A673 (cell line): ENCODE data around the gene NEDD4L. TPM values are rescaled to one million over a fixed set of nuclear protein-coding genes. Genes with fewer than 3 reads are reported as not detected.

Source experiments
- BruUV-seq: library from RNA; stranded (reverse); fragments of 400-500 nt; replicated peaks from 2 replicates; lab custom pipeline; 2021; lab: Mats Ljungman, UMichigan
- CTCF ChIA-PET: fragments of 300-600 bp; sonication (Branson Sonifier 250); formaldehyde crosslinking; loops from one replicate; lab custom pipeline; 2022; ENCODE audit warnings: antibody characterized with exemption; lab: Charles Lee
- POLR2A ChIA-PET: fragments of 300-600 bp; sonication (Branson Sonifier 250); formaldehyde crosslinking; loops from one replicate; lab custom pipeline; 2022; ENCODE audit warnings: antibody characterized with exemption; ENCODE audit not compliant: low non-redundant PET; lab: Charles Lee
- DNase-seq: peaks from one replicate; pipeline ENCODE4 v3.0.0-alpha.2; 2015; ENCODE audit warnings: low spot score
- H3K27ac ChIP-seq: fragments of 200-600 bp; sonication (generic); 2 replicates; pipeline ENCODE4 v1.5.1; 2016; ENCODE audit warnings: mixed run types, low read depth, mild to moderate bottlenecking, mixed read lengths, antibody characterized with exemption, low read length; ENCODE audit not compliant: poor library complexity, severe bottlenecking
- H3K27me3 ChIP-seq: fragments of 200-600 bp; sonication (generic); replicated peaks from 2 replicates; pipeline ENCODE4 v1.6.1; 2017; ENCODE audit warnings: mixed run types, low read depth, mild to moderate bottlenecking, mixed read lengths, antibody characterized with exemption, low read length; ENCODE audit not compliant: insufficient read depth, poor library complexity
- H3K36me3 ChIP-seq: fragments of 200-600 bp; sonication (generic); 2 replicates; pipeline ENCODE4 v1.6.1; 2016; ENCODE audit warnings: mixed run types, mild to moderate bottlenecking, mixed read lengths, antibody characterized with exemption, low read length; ENCODE audit not compliant: insufficient read depth, poor library complexity, severe bottlenecking
- H3K4me1 ChIP-seq: fragments of 200-600 bp; sonication (generic); 2 replicates; pipeline ENCODE4 v1.6.1; 2017; ENCODE audit warnings: mixed run types, mild to moderate bottlenecking, mixed read lengths, antibody characterized with exemption, low read length; ENCODE audit not compliant: insufficient read depth, poor library complexity, severe bottlenecking
- H3K4me3 ChIP-seq: fragments of 200-600 bp; sonication (generic); 2 replicates; pipeline ENCODE4 v1.5.1; 2016; ENCODE audit warnings: low read depth, mixed run types, mild to moderate bottlenecking, mixed read lengths, low read length; ENCODE audit not compliant: poor library complexity, severe bottlenecking
- H3K9me3 ChIP-seq: fragments of 200-600 bp; sonication (generic); 2 replicates; pipeline ENCODE4 v1.6.1; 2016; ENCODE audit warnings: mixed run types, low read depth, mild to moderate bottlenecking, mixed read lengths, antibody characterized with exemption, low read length; ENCODE audit not compliant: poor library complexity, severe bottlenecking
- CTCF ChIP-seq: fragments of 300-800, 200-600 bp; sonication (generic); conservative IDR thresholded peaks from 2 replicates; pipeline ENCODE4 v1.5.1; 2017; ENCODE audit warnings: low read depth, mild to moderate bottlenecking, antibody characterized with exemption, low read length, moderate library complexity, mixed read lengths
- EZH2 ChIP-seq: fragments of 200-600 bp; sonication (generic); IDR thresholded peaks from 2 replicates; pipeline ENCODE4 v1.6.1; 2017; ENCODE audit warnings: borderline replicate concordance, low read depth, mild to moderate bottlenecking, mixed read lengths, antibody characterized with exemption, low read length; ENCODE audit not compliant: poor library complexity, severe bottlenecking
- intact Hi-C: fragments of 100-400 bp; cut with micrococcal nuclease; formaldehyde crosslinking; loops from one replicate; pipeline ENCODE4 v1.10.0; 2022; ENCODE audit not compliant: unreplicated experiment
- total RNA-seq: library from RNA; stranded (reverse); gene quantifications from 2 replicates; pipeline ENCODE4 v1.2.3, GENCODE V29; 2021

Gene NEDD4L
- total RNA-seq, 1 experiment from 2014 or later = 15.3 TPM

- Histone ChIP-seq H3K4me3 (no peak overlapping the region), H3K4me1 (no peaks in the 10 kb centered on the region), H3K9me3 (no peaks in the 10 kb centered on the region), H3K27me3 (no peaks in the 10 kb centered on the region), H3K27ac (no peak overlapping the region), H3K36me3 (no peaks in the 10 kb centered on the region)
- TF ChIP-seq CTCF (no peak), EZH2 (no peak)
- intact Hi-C loops = no loop called here
- no TSS peak for BruUV-seq
- POLR2A ChIA-PET = no interaction called here
- CTCF ChIA-PET = no interaction called here
- no peak for DNase-seq
Observed at GRCh38 chr18:58438958-58439300, 394.9 kb downstream of the NEDD4L start.

DNA sequence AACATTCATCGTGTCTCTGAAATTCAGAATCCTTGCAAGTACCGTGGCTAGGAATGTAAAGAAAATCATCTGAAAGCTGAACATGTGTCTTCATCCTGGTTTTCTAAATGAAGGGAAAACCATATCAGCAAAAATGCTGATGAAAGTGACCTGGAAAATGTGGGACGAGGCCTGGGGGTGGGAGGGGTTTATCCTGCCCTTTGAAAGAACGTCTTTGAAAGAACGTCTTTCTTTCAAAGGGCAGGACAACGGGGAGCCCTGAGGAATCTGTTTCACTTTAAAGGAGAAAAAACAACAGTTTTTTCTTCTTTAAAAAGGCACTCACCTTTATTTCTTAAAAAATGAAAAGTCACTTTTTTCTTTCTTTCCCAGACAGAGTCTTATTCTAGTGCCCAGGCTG lies 399.6 kb downstream of the NEDD4L start:
- ChIA-PET POLR2A (no interaction called here), CTCF (no interaction called here)
- Histone ChIP-seq H3K27ac (no peak overlapping the region), H3K36me3 (no peaks in the 10 kb centered on the region), H3K4me1 (no peaks in the 10 kb centered on the region), H3K4me3 (no peak overlapping the region), H3K9me3 (no peaks in the 10 kb centered on the region), H3K27me3 (no peaks in the 10 kb centered on the region)
- no TSS peak for BruUV-seq
- no peak for TF ChIP-seq EZH2
- TF ChIP-seq CTCF = no peak
- intact Hi-C loops = no loop called here
- DNase-seq = no peak

GRCh38 chr18:58446391-58447060 lies 402.5 kb downstream of the NEDD4L start:
- no peaks in the 10 kb centered on the region for H3K9me3 ChIP-seq
- no peak overlapping the region for H3K4me3 ChIP-seq
- H3K36me3 ChIP-seq = no peaks in the 10 kb centered on the region
- intact Hi-C loops = no loop called here
- H3K4me1 ChIP-seq = no peaks in the 10 kb centered on the region
- ChIA-PET CTCF (no interaction called here), POLR2A (no interaction called here)
- no peak for TF ChIP-seq EZH2
- no peak for TF ChIP-seq CTCF
- no TSS peak for BruUV-seq
- no peaks in the 10 kb centered on the region for H3K27me3 ChIP-seq
- no peak overlapping the region for H3K27ac ChIP-seq
- no peak for DNase-seq
